A673 (cell line): ENCODE results near the gene NAA15. TPM values are rescaled to one million over a fixed set of nuclear protein-coding genes. Genes with fewer than 3 reads are reported as not detected.

ENCODE experiments used
- BruUV-seq: library from RNA; stranded (reverse); fragments of 400-500 nt; replicated peaks from 2 replicates; lab custom pipeline; 2021; lab: Mats Ljungman, UMichigan
- CTCF ChIA-PET: fragments of 300-600 bp; sonication (Branson Sonifier 250); formaldehyde crosslinking; loops from one replicate; lab custom pipeline; 2022; ENCODE audit warnings: antibody characterized with exemption; lab: Charles Lee
- POLR2A ChIA-PET: fragments of 300-600 bp; sonication (Branson Sonifier 250); formaldehyde crosslinking; loops from one replicate; lab custom pipeline; 2022; ENCODE audit warnings: antibody characterized with exemption; ENCODE audit not compliant: low non-redundant PET; lab: Charles Lee
- DNase-seq: peaks from one replicate; pipeline ENCODE4 v3.0.0-alpha.2; 2015; ENCODE audit warnings: low spot score
- H3K27ac ChIP-seq: fragments of 200-600 bp; sonication (generic); 2 replicates; pipeline ENCODE4 v1.5.1; 2016; ENCODE audit warnings: mixed run types, low read depth, mild to moderate bottlenecking, mixed read lengths, antibody characterized with exemption, low read length; ENCODE audit not compliant: poor library complexity, severe bottlenecking
- H3K27me3 ChIP-seq: fragments of 200-600 bp; sonication (generic); replicated peaks from 2 replicates; pipeline ENCODE4 v1.6.1; 2017; ENCODE audit warnings: mixed run types, low read depth, mild to moderate bottlenecking, mixed read lengths, antibody characterized with exemption, low read length; ENCODE audit not compliant: insufficient read depth, poor library complexity
- H3K36me3 ChIP-seq: fragments of 200-600 bp; sonication (generic); 2 replicates; pipeline ENCODE4 v1.6.1; 2016; ENCODE audit warnings: mixed run types, mild to moderate bottlenecking, mixed read lengths, antibody characterized with exemption, low read length; ENCODE audit not compliant: insufficient read depth, poor library complexity, severe bottlenecking
- H3K4me1 ChIP-seq: fragments of 200-600 bp; sonication (generic); 2 replicates; pipeline ENCODE4 v1.6.1; 2017; ENCODE audit warnings: mixed run types, mild to moderate bottlenecking, mixed read lengths, antibody characterized with exemption, low read length; ENCODE audit not compliant: insufficient read depth, poor library complexity, severe bottlenecking
- H3K4me3 ChIP-seq: fragments of 200-600 bp; sonication (generic); 2 replicates; pipeline ENCODE4 v1.5.1; 2016; ENCODE audit warnings: low read depth, mixed run types, mild to moderate bottlenecking, mixed read lengths, low read length; ENCODE audit not compliant: poor library complexity, severe bottlenecking
- H3K9me3 ChIP-seq: fragments of 200-600 bp; sonication (generic); 2 replicates; pipeline ENCODE4 v1.6.1; 2016; ENCODE audit warnings: mixed run types, low read depth, mild to moderate bottlenecking, mixed read lengths, antibody characterized with exemption, low read length; ENCODE audit not compliant: poor library complexity, severe bottlenecking
- EZH2 ChIP-seq: fragments of 200-600 bp; sonication (generic); IDR thresholded peaks from 2 replicates; pipeline ENCODE4 v1.6.1; 2017; ENCODE audit warnings: borderline replicate concordance, low read depth, mild to moderate bottlenecking, mixed read lengths, antibody characterized with exemption, low read length; ENCODE audit not compliant: poor library complexity, severe bottlenecking
- intact Hi-C: fragments of 100-400 bp; cut with micrococcal nuclease; formaldehyde crosslinking; loops from one replicate; pipeline ENCODE4 v1.10.0; 2022; ENCODE audit not compliant: unreplicated experiment
- total RNA-seq: library from RNA; stranded (reverse); gene quantifications from 2 replicates; pipeline ENCODE4 v1.2.3, GENCODE V29; 2021
- TF ChIP-seq, protein P1 (sequence below): fragments of 300-800, 200-600 bp; sonication (generic); conservative IDR thresholded peaks from 2 replicates; pipeline ENCODE4 v1.5.1; 2017; ENCODE audit warnings: low read depth, mild to moderate bottlenecking, antibody characterized with exemption, low read length, moderate library complexity, mixed read lengths

The NAA15 gene
- total RNA-seq, 1 experiment from 2014 or later = 123 TPM

DNA sequence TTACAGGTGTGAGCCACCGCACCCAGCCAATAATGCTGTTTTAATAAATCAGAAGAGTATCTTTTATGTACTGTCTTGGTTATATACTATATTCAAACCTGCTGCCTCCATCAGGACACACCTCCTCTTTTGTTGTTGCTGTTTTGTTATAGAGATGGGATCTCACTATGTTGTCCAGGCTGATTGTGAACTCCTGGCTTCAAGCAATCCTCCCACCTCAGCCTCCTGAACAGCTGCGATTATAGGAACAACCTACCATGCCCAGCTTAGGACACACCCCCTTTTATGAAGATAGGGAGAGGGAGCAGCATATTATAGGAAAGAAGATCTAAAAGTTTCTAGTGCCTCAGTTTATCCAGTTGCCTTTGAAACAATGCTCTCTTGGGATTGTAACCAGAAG is 90.4 kb downstream of the NAA15 start:
- Histone ChIP-seq H3K36me3 (peaks cover 60% of the 10 kb centered on the region), H3K27ac (no peak overlapping the region), H3K4me1 (no peaks in the 10 kb centered on the region), H3K4me3 (no peak overlapping the region), H3K9me3 (no peaks in the 10 kb centered on the region), H3K27me3 (no peaks in the 10 kb centered on the region)
- TF ChIP-seq EZH2 = no peak
- TF ChIP-seq, protein P1, sequence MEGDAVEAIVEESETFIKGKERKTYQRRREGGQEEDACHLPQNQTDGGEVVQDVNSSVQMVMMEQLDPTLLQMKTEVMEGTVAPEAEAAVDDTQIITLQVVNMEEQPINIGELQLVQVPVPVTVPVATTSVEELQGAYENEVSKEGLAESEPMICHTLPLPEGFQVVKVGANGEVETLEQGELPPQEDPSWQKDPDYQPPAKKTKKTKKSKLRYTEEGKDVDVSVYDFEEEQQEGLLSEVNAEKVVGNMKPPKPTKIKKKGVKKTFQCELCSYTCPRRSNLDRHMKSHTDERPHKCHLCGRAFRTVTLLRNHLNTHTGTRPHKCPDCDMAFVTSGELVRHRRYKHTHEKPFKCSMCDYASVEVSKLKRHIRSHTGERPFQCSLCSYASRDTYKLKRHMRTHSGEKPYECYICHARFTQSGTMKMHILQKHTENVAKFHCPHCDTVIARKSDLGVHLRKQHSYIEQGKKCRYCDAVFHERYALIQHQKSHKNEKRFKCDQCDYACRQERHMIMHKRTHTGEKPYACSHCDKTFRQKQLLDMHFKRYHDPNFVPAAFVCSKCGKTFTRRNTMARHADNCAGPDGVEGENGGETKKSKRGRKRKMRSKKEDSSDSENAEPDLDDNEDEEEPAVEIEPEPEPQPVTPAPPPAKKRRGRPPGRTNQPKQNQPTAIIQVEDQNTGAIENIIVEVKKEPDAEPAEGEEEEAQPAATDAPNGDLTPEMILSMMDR = no peak
- intact Hi-C loops = no loop called here
- no peak for DNase-seq
- BruUV-seq = no TSS peak
- CTCF ChIA-PET = no interaction called here
- POLR2A ChIA-PET = no interaction called here

DNA sequence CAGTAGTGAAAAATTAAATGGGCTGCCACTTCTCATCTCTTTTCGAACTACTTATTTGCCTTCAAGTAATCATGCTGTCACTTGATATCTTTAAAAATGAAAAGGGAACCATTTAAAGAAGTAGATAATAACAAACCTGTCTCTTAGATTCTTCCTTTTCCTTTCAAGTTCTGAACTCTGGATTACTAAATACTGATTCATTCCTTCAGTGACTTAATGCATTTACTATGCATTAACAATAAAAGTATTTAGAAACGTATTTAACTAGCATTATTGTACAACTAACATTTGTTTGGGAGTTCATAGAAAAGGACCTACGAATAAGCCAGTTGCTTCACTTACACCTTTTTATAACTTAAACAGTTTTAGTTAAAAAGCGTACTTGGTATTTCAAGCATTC is 91.5 kb downstream of the NAA15 start:
- H3K4me1 ChIP-seq = no peaks in the 10 kb centered on the region
- TF ChIP-seq, protein P1 = no peak
- no peak for TF ChIP-seq EZH2
- no peak for DNase-seq
- intact Hi-C loops = no loop called here
- ChIA-PET POLR2A (no interaction called here), CTCF (no interaction called here)
- H3K36me3 ChIP-seq = peaks cover 50% of the 10 kb centered on the region
- H3K4me3 ChIP-seq = no peak overlapping the region
- H3K27ac ChIP-seq = no peak overlapping the region
- BruUV-seq = no TSS peak
- no peaks in the 10 kb centered on the region for H3K27me3 ChIP-seq
- H3K9me3 ChIP-seq = no peaks in the 10 kb centered on the region

DNA sequence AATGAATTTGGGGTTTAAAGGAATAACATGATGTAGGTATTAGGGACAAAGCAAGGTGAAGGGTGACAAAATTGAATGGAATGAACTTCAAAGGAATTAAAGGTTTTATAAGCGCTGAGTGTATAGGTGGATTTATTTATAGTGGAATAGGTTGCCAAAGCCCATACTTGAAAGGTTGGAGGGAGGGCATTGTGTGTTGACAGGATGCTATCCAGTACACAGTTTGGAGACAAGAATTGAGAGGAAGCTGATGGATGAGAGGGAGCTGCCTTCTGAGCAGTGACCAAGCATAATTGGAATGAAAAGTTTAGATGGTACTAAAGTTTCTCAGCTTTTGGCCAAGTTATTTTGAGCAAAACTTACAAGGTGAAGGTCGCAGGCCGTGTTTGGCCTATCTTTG is 100.1 kb downstream of the NAA15 start:
- POLR2A ChIA-PET = no interaction called here
- H3K36me3 ChIP-seq = peaks cover 2% of the 10 kb centered on the region
- intact Hi-C loops = no loop called here
- CTCF ChIA-PET = no interaction called here
- no TSS peak for BruUV-seq
- H3K27ac ChIP-seq = no peak overlapping the region
- no peaks in the 10 kb centered on the region for H3K4me1 ChIP-seq
- TF ChIP-seq, protein P1 = no peak
- no peak for TF ChIP-seq EZH2
- no peaks in the 10 kb centered on the region for H3K27me3 ChIP-seq
- H3K4me3 ChIP-seq = no peak overlapping the region
- DNase-seq = no peak
- no peaks in the 10 kb centered on the region for H3K9me3 ChIP-seq
